ENCODE results near the gene PRC1.
A peak's percentile ranks its signal among the peaks of the same experiment; 100 is the strongest.

The PRC1 gene

DNA sequence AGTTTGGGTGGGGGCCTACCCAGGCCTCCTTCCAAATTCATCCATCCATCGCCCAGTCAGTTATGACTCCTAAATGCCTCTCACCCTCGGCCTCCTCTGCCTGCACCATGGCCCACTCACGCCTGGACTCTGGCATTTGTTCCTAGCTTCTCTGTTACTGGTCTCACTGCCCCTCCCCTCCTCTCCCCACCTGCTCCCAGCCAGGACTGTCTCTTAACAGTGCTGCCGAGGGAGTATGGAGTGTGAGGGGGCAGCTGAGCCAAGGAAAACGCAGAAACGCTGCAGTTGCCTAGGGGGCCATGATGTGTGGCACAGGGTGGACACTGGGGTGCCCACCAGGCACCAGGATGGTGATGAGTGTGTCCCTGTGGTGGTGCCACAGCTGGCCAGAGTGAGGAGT lies 36.5 kb downstream of the PRC1 start:
- Histone ChIP-seq H3K4me3 (peak overlapping the region in 1 of 7 experiments; percentile 65), H3K27ac (peak overlapping the region in 4 of 21 experiments; percentile 31 to 82 (median 78))

GRCh38 chr15:90957031-90957790 lies 37.1 kb downstream of the PRC1 start:
- H3K4me3 ChIP-seq = peak overlapping the region; percentile 52 to 69 (median 65)
- peak overlapping the region in 20 of 21 experiments; percentile 6 to 82 (median 60) for H3K27ac ChIP-seq

GRCh38 chr15:90956274-90957030 lies 37.9 kb downstream of the PRC1 start:
- H3K27ac ChIP-seq = peak overlapping the region in 18 of 21 experiments; percentile 18 to 82 (median 66)

DNA sequence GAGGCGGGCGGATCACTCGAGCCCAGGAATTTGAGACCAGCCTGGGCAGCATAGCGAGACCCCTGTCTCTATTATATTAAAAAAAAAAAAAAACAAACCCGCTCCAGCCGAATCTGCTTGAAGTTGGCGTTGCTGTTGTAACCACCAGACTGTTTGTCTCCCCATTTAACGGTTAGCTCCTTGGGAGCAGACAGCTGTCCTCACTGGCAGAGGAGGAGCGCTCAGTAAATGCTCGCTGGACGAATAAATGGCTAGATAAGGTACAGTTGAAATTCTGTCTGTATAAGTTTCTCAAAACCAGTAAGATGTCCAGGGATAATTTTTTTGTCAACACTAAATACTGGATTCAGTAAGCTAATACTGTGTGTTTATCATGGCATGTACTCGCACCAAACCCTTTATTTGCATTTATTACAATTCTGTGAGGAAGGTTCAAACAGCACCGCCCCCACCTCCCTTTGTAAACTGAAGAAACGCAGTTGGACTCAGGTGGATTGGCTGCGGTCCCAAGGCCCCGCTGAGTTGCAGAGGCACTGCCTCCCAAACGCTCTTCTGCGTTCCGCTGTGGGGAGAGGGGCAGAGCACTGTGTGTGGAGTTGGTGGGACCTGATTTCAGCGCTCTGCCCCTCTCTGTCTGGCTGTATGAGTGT lies 38.6 kb downstream of the PRC1 start:
- Histone ChIP-seq H3K4me3 (peak overlapping the region; percentile 55 to 90 (median 82)), H3K27ac (peak overlapping the region in 4 of 21 experiments; percentile 92 to 97 (median 94))

More at GRCh38 chr15:90956274-90957030, 37.9 kb downstream of the PRC1 start:
- peak overlapping the region; percentile 52 to 69 (median 65) for H3K4me3 ChIP-seq

GRCh38 chr15:90954712-90955623 lies 39.4 kb downstream of the PRC1 start, which contains the start of gene RCCD1:
Gene RCCD1, plus strand, starts transcription at chr15:90954884. Its CDS starts 1,851 bp downstream, at chr15:90956735.
- H3K4me3 ChIP-seq = peak within 1 kb of the TSS; percentile 55 to 90 (median 82)
- peak within 1 kb of the TSS; percentile 83 to 97 (median 92) for H3K27ac ChIP-seq

GRCh38 chr15:90953947-90954711 lies 40.2 kb downstream of the PRC1 start:
- Histone ChIP-seq H3K27ac (peak overlapping the region in 18 of 21 experiments; percentile 86 to 97 (median 92)), H3K4me3 (peak overlapping the region; percentile 55 to 90 (median 82))

DNA sequence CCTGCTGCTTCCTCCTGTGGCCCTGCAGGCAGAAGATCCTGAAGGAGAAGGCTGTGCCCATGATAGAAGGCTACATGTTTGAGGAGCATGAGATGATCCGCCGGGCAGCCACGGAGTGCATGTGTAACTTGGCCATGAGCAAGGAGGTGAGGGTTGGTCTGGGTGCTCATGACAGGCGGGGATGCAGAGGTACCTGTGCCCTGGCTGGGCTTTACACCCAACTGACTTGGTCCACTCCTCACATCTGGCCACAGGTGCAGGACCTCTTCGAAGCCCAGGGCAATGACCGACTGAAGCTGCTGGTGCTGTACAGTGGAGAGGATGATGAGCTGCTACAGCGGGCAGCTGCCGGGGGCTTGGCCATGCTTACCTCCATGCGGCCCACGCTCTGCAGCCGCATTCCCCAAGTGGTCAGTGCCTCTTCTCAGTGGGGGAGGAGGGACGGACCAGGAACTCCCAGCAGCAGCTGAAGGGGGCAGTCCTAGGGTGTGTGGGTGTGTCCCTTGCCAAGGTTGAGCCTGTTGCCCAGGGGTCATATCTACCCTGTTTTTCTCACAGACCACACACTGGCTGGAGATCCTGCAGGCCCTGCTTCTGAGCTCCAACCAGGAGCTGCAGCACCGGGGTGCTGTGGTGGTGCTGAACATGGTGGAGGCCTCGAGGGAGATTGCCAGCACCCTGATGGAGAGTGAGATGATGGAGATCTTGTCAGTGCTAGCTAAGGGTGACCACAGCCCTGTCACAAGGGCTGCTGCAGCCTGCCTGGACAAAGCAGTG lies 41.2 kb downstream of the PRC1 start:
- Histone ChIP-seq H3K4me3 (no peak overlapping the region), H3K27ac (no peak overlapping the region)

GRCh38 chr15:90950676-90951075 lies 43.7 kb downstream of the PRC1 start:
- H3K4me3 ChIP-seq = no peak overlapping the region
- no peak overlapping the region for H3K27ac ChIP-seq

GRCh38 chr15:90949979-90950675 lies 44.2 kb downstream of the PRC1 start:
- Histone ChIP-seq H3K27ac (peak overlapping the region in 4 of 21 experiments; percentile 4 to 54 (median 36)), H3K4me3 (no peak overlapping the region)

- Histone ChIP-seq H3K27ac (no peak overlapping the region), H3K4me3 (no peak overlapping the region)
These were observed 45.8 kb downstream of the PRC1 start for GRCh38 chr15:90948506-90948905.

DNA sequence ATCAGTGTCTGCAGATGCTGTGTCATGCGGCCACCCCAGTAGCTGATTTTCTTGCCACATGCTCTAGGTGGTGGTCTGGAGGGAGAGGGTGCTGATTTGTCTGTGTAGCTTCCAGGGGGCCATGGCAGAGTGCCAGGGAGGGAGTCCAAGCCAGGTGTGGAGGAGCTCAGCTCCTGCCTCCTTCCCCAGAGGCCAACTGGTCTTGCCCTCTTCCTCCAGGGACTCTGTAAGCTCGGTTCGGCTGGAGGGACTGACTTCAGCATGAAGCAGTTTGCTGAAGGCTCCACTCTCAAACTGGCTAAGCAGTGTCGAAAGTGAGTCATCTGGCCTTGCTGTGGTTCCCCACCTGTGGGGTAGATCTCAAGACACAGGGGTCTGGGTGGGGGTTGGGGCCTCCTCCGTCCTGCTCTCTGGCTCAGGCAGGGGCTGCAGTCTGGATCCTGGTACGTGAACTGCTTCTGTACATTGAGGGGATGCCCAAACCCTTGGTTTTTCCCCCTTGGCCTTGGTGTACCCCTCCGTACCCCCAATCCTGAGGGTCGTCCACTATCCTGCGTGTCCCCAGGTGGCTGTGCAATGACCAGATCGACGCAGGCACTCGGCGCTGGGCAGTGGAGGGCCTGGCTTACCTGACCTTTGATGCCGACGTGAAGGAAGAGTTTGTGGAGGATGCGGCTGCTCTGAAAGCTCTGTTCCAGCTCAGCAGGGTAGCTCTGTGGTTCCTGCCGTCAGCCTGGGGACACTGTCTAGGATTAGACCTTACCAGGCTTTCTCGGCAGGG lies 46.6 kb downstream of the PRC1 start:
- H3K27ac ChIP-seq = no peak overlapping the region
- H3K4me3 ChIP-seq = no peak overlapping the region

GRCh38 chr15:90946941-90947576 lies 47.3 kb downstream of the PRC1 start:
- no peak overlapping the region for H3K4me3 ChIP-seq
- H3K27ac ChIP-seq = no peak overlapping the region

DNA sequence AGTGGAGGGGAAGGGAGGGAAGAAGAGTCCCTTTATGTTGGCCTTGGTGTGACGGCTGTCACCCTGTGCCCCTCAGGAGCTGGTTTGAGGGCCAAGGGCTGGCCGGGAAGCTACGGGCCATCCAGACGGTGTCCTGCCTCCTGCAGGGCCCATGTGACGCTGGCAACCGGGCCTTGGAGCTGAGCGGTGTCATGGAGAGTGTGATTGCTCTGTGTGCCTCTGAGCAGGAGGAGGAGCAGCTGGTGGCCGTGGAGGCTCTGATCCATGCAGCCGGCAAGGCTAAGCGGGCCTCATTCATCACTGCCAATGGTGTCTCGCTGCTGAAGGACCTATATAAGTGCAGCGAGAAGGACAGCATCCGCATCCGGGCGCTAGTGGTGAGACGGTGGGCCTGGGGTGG lies 47.8 kb downstream of the PRC1 start:
- Histone ChIP-seq H3K27ac (no peak overlapping the region), H3K4me3 (no peak overlapping the region)

DNA sequence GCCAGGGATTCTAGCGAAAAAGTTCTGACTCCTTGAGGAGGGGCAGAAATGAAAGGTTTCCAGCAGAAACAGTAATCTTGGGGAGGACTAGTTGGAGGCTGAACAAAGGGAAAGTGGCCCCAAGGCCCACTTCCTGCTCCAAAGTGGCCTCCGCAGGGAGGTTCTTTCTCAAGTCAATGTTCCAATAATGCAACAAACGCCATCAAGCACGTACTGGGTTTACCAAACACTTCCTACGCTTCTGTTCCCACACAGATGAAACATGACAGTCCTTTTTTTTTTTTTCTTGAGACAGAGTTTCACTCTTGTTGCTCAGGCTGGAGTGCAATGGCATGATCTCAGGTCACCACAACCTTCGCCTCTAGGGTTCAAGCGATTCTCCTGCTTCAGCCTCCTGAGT lies 49.2 kb downstream of the PRC1 start:
- H3K27ac ChIP-seq = no peak overlapping the region
- no peak overlapping the region for H3K4me3 ChIP-seq

DNA sequence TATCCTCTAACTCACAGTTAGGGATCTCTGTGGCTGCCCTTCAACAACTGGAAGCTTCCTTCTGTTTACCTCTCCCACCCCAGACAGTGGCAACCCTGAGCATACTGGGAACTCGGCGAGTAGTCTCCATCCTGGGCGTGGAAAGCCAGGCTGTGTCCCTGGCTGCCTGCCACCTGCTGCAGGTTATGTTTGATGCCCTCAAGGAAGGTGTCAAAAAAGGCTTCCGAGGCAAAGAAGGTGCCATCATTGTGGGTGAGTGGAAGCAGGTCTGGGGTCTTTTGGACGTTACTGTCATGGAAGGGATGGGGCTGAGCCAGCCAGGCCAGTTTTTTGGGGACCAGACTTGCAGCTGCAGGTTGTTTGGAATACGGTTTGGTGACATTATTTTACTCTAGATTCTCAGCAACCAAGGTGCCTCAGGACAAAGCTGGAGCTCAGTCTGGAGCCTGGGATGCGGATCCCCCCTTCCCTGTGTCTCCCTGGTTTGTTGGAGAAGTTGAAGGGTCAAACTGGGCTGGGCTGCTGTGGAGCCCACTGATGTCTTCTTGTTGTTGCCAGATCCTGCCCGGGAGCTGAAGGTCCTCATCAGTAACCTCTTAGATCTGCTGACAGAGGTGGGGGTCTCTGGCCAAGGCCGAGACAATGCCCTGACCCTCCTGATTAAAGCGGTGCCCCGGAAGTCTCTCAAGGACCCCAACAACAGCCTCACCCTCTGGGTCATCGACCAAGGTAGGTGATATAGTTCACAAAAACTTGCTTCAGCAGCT lies 51.8 kb downstream of the PRC1 start:
- no peak overlapping the region for H3K27ac ChIP-seq
- H3K4me3 ChIP-seq = no peak overlapping the region

Measured in skin epidermis (tissue), 12 donors.